GM18873 (cell line): ENCODE results near the gene GPR25.

Experiments used
- ATAC-seq: cut with Tn5 transposase; IDR thresholded peaks from one replicate; pipeline ENCODE4 v1.9.1; 2021; ENCODE audit warnings: mild to moderate bottlenecking, moderate library complexity, moderate number of reproducible peaks; ENCODE audit not compliant: unreplicated experiment, low FRiP score

Gene GPR25

GRCh38 chr1:200892958-200893357 lies 20.2 kb downstream of the GPR25 start:
- ATAC-seq, result no peak

DNA sequence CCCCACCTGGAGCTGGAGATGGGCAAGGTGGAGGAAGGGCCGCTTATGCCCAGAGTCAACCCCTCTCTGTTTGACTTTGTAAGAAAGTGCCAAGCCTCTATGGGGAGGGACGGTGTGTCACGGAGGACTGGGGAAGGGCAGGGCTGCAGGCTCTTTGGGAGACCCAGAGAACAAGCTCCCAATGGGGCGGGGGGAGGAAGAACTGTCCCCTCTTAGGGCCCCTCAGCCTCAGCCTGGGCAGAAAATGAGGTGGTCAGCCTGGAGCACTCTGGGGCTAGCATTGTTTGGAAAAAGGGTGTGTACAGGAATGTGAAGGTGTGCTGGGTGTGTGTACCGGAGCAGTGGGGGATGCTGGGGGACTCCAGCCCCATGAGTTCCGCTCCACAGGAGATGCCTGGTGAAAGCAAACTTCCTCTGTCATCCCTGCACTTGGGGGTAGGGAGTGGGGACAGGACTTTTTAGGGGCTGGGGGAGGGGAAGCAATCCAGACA lies 20.7 kb downstream of the GPR25 start:
- no peak for ATAC-seq

- ATAC-seq, result no peak
Observed at GRCh38 chr1:200894712-200895442, 22.1 kb downstream of the GPR25 start, which contains the start of gene INAVA. INAVA (plus strand) TSS chr1:200894900; CDS start chr1:200898401, 3,501 bp downstream.

GRCh38 chr1:200895443-200895789 lies 22.6 kb downstream of the GPR25 start:
- no peak for ATAC-seq

DNA sequence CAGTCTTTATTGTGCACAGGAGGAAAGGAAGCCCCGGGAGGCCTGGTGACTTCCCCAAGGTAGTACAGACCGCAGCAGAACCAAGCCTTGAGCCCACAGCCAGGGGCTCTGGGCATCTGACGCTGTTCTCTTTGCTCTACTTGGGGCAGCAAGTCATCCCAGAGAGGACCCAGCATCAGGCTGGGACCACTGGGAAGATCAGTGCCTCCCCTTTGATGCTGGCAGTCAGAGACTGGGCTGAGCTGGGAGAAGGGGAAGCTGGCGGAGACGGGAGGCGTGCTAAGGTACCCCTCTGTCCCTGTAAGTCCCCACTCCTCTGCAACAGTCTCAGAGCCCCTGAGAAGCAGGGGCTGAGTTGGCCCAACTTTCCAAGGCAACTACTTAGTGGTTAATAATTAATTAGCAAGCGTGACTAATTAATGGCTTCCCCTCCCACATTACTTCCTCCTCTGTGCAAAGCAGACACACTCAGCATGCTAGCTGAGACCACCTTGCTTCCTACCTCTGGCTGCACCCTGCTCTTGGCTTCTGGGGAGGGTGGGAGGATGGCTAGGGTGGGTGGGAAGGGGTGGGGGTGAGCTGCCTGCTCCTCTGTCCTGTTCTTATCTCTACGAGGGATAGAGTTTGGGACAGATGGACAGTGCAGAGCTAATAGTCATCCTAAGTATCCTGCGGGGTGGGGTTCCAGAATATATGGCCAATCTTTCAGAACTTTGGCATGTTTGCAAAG lies 23.2 kb downstream of the GPR25 start:
- ATAC-seq, result no peak

GRCh38 chr1:200896531-200897196 lies 23.9 kb downstream of the GPR25 start:
- ATAC-seq, result no peak

- no peak for ATAC-seq
Observed at GRCh38 chr1:200897259-200897658, 24.5 kb downstream of the GPR25 start.

- ATAC-seq, result no peak
Observed at GRCh38 chr1:200899015-200899386, 26.2 kb downstream of the GPR25 start.

GRCh38 chr1:200899451-200899915 lies 26.7 kb downstream of the GPR25 start:
- no peak for ATAC-seq

- no peak for ATAC-seq
Observed at GRCh38 chr1:200899954-200900867, 27.4 kb downstream of the GPR25 start.

DNA sequence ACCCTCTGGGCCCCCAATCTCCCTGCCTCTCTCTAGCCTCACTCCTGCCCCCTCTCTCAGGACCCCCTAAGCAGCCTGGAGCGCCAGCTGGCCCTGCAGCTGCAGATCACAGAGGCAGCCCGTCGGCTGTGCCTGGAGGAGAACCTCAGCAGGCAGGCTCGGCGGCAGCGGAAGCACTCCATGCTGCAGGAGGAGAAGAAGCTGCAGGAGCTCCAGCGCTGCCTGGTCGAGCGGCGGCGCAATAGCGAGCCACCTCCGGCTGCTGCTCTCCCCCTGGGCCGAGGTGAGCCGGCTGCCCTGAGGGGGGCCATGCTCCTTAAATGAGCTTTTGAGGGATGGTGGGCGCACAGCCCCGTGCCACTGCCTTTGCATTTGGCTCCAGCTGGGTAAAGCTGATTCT lies 28.1 kb downstream of the GPR25 start:
- ATAC-seq, result no peak

- no peak for ATAC-seq
Observed at GRCh38 chr1:200901350-200901749, 28.6 kb downstream of the GPR25 start.

DNA sequence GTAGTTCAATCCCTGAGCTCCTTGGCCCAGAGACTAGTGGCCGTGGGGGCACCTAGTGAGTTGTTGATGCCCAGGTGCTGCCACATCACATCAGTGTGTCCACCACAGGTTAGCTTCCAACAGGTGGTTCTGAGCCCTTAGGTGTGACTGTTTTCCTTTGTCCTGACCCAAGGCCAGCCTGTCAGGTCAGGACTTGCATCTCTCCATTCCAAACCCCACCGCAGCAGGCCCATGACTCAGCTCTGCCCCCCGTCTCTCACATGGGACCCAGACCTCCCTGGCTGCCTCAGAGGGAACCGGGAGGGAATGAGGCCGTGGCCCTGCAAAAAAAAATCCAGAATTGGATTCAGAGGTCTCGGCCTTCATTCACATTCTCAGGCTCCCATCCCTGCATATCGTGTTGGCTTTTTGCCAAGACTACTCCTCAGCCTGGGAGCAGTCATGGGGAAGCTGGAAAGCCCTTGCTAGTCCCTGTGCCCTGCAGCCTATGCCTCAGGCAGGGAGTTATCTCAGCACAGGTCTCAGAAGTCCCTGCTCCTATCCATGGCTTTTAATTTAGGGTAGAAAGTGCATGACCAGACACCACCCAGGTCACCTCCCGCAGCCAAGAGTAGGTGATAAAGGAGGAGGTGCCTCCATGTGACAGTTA lies 29.1 kb downstream of the GPR25 start:
- no peak for ATAC-seq

DNA sequence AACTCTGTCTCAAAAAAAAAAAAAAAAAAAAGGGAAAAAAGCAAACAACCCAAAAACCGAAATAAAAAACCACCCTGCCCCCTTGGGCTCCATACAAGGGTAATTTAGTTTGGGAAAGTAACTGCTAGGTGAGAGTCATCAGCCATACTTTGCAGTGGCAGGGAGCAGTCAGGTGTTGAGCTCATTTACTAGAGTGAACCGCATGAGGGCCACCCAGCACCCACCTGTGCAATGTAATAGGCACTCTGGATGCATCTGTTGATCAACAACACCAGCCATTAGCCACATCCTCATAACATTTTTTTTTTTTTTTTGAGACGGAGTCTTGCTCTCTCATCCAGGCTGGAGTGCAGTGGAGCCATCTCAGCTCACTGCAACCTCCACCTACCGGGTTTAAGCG lies 31.0 kb downstream of the GPR25 start:
- no peak for ATAC-seq

DNA sequence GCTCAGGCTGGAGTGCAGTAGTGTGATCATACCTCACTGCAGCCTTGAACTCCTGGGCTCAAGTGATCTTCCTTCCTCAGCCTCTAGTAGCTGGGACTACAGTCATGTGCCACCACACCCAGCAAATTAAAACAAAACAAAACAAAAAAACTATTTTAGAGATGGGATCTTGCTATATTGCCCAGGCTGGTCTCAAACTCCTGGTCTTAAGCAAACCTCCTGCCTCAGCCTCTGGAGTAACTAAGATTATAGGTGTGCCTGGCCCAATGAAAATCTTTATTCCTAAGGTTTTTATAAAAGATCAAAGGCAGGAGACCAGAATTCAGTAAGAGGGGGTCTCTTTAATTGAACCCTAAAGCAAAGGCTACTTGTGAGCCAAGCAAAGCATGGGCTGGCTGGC lies 32.0 kb downstream of the GPR25 start:
- no peak for ATAC-seq

DNA sequence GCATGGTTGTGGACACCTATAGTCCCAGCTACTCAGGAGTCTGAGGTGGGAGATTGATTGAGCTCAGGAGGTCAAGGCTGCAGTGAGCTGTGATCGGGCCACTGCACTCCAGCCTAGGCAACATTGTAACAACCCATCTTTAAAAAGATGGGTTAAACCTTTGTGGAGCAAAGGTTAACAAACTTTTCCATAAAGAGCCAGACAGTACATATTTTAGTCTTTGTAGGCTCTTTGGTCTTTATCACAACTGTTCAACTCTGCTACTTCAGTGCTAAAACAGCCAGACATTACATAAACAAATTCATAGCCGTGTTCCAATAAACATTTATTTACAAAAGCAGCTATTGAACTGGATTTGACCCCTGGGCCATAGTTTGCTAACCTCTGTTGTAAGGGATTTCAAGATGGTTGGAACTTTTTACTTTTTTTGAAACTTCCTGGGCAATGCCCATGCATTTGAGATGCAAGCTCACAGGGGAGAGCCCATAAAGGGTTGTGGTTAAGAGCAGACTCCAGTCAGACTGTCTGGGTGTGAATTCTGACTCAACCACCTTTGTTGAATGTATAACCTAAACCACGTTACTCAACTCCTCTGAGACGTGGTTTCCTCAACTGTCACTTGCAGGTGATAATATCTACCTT lies 32.8 kb downstream of the GPR25 start:
- peak; percentile 39 for ATAC-seq

DNA sequence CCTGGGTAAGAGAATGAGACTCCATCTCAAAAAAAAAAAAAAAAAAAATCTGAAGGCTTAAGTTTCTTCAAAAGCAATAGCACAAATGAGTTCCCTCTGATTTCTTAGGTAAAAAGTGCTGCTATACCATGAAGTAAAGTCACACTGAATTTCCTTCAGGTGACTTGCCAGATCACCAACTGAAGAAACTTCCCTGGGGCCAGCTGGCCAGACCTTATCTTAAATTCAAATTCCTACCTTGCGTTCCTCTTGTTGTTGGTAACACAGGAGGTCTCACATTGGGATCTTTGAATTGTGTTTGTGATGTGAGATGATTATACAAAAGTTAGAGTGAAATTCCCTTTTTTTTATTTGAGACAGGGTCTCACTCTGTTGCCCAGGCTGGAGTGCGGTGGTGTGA lies 33.7 kb downstream of the GPR25 start:
- ATAC-seq, result no peak

- peak; percentile 60 for ATAC-seq
Observed at GRCh38 chr1:200907611-200908097, 34.9 kb downstream of the GPR25 start.
